HG03060 (cell line): ENCODE data around the gene COL9A3.

Experiments used
- ATAC-seq: cut with Tn5 transposase; IDR thresholded peaks from one replicate; pipeline ENCODE4 v1.9.1; 2021; ENCODE audit warnings: low read depth, moderate number of reproducible peaks; ENCODE audit not compliant: unreplicated experiment

Gene COL9A3

GRCh38 chr20:62816884-62817873, at the start of gene COL9A3:
Gene COL9A3 (plus strand): TSS chr20:62817050. CDS start chr20:62817065, 15 bp downstream.
- ATAC-seq: no peak

DNA sequence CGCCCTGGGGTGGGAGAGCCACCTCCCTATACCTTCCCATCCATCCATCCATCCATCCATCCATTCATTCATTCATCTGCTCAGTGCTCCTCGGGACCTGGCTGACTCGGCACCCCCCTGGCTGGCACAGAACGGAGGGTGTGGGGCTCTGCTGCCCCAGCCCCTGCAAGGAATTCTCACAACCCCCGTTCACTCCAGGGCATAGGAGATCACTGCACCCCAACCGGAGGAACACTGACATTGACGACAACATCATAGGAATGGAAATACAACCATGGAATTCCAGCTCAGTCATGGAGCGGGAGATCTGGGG, 48.7 kb upstream of the COL9A3 start:
- ATAC-seq: no peak

GRCh38 chr20:62768551-62769287, 48.1 kb upstream of the COL9A3 start:
- ATAC-seq: no peak

GRCh38 chr20:62769346-62770071, 47.3 kb upstream of the COL9A3 start:
- no peak for ATAC-seq

DNA sequence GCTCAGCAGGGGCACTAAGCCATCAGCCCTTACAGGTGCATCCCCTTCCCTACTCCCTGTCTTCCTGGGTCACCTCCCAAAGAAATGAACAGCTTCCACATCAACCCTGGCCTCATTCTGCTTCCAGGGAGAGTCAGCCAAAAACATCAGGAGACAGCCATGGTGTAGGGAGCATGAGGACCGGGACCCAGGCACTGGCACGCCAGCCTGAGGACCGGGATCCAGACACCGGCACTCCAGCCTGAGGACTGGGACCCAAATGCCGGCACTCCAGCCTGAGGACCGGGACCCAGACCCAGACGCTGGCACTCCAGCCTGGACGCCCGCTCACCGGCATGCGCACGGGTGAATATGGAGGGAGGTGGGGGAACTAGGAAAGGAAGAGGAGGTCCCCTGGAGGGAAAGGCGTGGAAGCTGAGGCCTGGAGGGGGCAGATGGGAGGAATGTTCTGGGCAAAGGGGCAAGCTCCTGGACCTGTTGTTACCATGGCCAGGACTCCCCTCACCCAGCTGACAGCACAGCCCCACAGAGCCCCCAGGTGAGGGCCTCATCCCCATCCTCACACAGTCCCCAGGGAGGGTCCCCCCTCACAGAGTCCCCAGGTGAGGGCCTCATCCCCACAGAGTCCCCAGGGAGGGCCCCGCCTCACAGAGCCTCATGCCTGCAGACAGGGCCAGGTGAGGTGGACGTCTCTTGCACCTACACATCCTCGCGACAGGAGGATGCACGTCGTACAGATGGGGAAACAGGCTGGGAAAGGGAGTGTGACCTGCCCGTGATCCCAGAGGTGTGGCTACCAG, 46.5 kb upstream of the COL9A3 start:
- ATAC-seq: no peak

- no peak for ATAC-seq
Observed at GRCh38 chr20:62770916-62771315, 45.9 kb upstream of the COL9A3 start.

GRCh38 chr20:62771396-62772102, 45.3 kb upstream of the COL9A3 start:
- ATAC-seq: no peak

DNA sequence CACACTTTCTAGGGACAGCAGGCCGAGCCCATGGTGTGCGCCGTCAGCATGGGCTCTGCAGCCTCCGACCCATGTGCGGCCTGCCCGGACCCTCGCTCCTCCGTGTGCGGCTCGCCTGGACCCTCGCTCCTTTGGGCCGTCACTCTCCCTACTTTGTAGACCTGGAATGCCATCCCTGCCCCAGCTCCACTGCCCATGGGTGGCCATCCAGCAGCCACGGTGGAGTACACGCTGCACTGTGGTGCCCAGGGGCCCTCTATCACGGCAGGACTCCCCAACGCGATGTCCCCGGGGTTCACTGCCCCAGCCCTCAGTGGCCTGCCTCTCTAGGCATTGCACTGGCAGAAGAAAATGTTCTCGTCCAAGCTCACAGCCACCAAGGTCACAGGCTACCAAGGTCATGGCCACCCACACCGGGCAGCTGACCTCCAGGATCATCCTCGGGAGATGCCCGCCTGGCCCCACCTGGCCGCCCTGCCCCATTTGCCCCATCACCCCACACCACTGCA, 44.7 kb upstream of the COL9A3 start:
- no peak for ATAC-seq

GRCh38 chr20:62772619-62772989, 44.2 kb upstream of the COL9A3 start:
- no peak for ATAC-seq

DNA sequence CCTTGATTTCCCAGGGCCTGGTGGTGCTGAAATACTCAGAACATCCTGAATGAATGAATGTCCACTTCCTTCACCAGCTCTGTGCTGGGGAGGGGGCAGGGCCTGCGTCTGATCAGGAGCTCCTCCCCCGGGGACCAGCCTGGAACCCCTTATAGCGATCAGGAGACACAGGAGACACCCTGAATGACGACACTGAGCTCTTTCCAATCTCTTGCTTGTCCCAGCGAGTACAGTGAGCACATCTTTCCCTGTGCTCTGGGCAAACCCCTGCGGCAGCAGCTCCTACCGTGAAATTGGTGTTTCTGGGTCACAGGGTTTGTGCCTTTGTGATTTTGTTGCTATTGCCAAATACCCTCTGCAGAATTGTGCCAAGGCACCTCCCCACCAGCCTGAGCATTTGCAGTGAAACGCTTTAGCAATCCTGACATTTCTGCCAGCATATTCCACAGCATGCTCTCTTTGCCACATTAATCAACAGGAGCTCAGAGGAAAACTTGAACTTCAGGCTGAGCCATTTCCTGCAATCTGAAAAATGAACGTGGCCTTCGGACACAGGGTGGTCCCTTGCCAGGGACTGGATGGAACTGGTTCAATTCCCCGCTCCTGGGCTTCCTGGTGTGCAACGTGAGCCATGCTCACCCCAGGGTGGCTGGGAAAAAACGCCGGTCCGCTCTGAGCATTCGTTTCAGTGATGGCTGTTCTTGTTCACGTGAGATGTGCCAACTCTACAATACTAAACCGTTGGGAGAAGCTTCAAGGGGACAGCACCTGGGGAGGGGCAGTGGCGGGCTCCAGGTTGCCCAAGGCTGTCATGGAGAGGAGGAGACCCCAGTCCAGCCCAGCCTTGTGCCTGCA, 43.6 kb upstream of the COL9A3 start:
- no peak for ATAC-seq

GRCh38 chr20:62773845-62774714, 42.8 kb upstream of the COL9A3 start:
- ATAC-seq: no peak

DNA sequence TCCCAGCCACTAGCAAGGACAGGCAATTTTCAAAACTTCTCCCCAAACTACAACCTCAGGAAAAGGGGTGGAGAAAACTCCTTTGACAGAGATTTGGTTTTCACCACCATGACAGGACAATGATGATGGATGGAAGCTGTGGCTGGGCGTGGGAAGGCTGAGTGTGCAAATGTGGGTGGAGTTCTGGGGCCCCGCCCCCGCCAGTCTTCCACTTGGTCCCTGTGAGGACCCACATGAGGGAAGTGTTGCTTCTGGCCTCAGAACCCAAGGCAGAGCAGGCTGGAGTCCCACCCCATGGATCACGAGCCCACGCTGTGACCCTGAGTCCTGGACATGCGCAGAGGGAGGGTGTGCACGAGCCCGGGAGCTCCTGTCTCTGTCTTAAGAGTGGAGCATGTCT, 42.1 kb upstream of the COL9A3 start:
- no peak for ATAC-seq

DNA sequence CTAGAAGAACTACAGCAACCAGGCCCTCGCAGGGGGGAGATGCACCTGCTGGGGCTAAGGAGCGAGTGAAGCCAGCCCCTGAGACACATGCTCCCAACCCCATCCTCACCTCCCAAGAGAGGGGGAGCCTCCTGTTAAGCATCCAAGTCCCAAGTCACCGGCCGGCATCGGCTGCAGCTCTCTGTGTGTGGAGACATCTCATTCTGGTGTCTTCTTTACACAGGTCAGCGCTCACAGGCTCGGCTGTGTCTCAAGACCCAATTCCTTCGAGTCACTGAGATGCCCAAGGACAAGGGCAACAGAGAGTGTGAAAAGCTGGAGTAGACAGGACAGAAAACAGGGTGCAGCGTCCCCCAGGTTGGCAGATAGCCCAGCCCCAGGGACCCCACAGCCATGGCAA, 41.6 kb upstream of the COL9A3 start:
- no peak for ATAC-seq

DNA sequence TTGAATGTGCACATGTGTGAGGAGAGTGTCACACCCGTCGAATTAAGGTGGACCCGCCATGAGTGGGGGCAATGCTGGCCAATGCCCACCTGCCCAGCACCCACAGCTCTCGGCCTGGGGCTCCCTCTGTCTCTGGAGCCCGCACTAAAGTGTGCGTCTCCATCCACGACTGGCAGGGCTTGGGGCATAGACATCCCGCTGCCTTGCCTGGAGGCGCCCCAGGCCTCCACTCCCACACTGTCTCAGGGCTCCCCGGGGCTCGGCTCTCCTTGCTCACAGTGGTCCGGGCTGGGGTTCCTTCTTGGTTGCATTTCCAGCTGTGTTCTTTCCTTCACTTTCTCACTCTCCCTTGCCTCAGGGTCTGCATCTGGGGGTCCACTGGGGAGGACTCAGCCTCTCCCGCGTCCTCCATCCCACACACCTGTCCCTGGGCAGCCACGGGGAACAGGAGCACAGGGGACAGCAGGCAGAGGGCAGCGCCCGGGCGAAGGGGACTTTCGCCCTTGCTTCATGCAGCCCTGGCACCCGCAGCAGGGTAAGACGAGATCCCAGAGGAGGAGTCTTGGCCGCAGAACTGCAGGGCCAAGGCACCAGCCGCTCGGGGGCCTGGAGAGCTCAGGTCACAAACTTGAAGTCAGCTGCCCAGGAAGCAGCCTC, 40.7 kb upstream of the COL9A3 start:
- no peak for ATAC-seq

GRCh38 chr20:62776692-62777527, 39.9 kb upstream of the COL9A3 start:
- no peak for ATAC-seq

GRCh38 chr20:62777528-62777830, 39.4 kb upstream of the COL9A3 start:
- no peak for ATAC-seq
